Vagina (tissue), 2 donors: ENCODE results near the gene TECTB. TPM values are rescaled to one million over a fixed set of nuclear protein-coding genes. Genes with fewer than 3 reads are reported as not detected.
"Not testable (repeated sequence)": the region's sequence is repeated elsewhere in the genome, so short reads cannot be mapped to it uniquely, and the experiment has no call there.

Source experiments
- DNase-seq, 2 donors: peaks; one replicate each; pipeline ENCODE4 v3.0.0-alpha.2; 2017; ENCODE audit errors: extremely low spot score in 2 of 2
- H3K27ac ChIP-seq: fragments of 200-600 bp; sonication (generic); one replicate; pipeline ENCODE4 v1.5.1; 2019
- H3K27me3 ChIP-seq: fragments of 200-600 bp; sonication (generic); one replicate; pipeline ENCODE4 v1.5.1; 2019
- H3K36me3 ChIP-seq, 2 donors: fragments of 200-600 bp; sonication (generic); one replicate each; pipeline ENCODE4 v1.5.1; 2017 to 2019
- H3K4me1 ChIP-seq: fragments of 200-600 bp; sonication (generic); one replicate; pipeline ENCODE4 v1.5.1; 2019
- H3K4me3 ChIP-seq, 2 donors: fragments of 200-600 bp; sonication (generic); 1 replicate in 1 of 2; 2 replicates in 1 of 2; pipeline ENCODE4 v1.5.1; 2016 to 2019
- H3K9me3 ChIP-seq: fragments of 200-600 bp; sonication (generic); one replicate; pipeline ENCODE4 v1.5.1; 2019
- POLR2A ChIP-seq, 2 donors: fragments of 450-650 bp; IDR thresholded peaks; one replicate each; pipeline ENCODE4 v1.6.1; 2017; ENCODE audit warnings: antibody characterized with exemption in 2 of 2, mild to moderate bottlenecking in 2 of 2, moderate library complexity in 2 of 2
- POLR2AphosphoS5 ChIP-seq, 2 donors: sonication (generic); formaldehyde crosslinking; IDR thresholded peaks; one replicate each; pipeline ENCODE4 v1.9.0; 2017; ENCODE audit warnings: antibody characterized with exemption in 2 of 2, mild to moderate bottlenecking in 2 of 2, low read depth in 1 of 2; ENCODE audit not compliant: insufficient read depth in 1 of 2
- intact Hi-C: fragments of 100-400 bp; cut with DNase I; formaldehyde crosslinking; loops from one replicate; pipeline ENCODE4 v1.15.1; 2023
- total RNA-seq: library from RNA; depleted of rRNA; stranded (reverse); fragments of >200 nt; gene quantifications from one replicate; pipeline ENCODE4 v1.2.3, GENCODE V29; 2016
- TF ChIP-seq, protein P1 (sequence below), 3 experiments: fragments of 450-650 bp in 2 of 3; fragments of 200-600 bp in 1 of 3; sonication (generic) in 1 of 3; IDR thresholded peaks; one replicate each; pipeline ENCODE4 v1.5.1; 2017 to 2019; ENCODE audit warnings: antibody characterized with exemption in 3 of 3, mild to moderate bottlenecking in 2 of 3, moderate library complexity in 2 of 3

TECTB gene
- total RNA-seq, 1 donor from 2014 or later, result not detected

- Histone ChIP-seq H3K36me3 (no peaks in the 10 kb centered on the region), H3K4me3 (no peak overlapping the region), H3K27ac (no peak overlapping the region), H3K27me3 (no peaks in the 10 kb centered on the region), H3K4me1 (no peaks in the 10 kb centered on the region), H3K9me3 (no peaks in the 10 kb centered on the region)
- no peak for DNase-seq
- TF ChIP-seq POLR2A (IDR thresholded peaks at IDR 0.05), result no peak
- intact Hi-C loops, result no loop called here
Measured at GRCh38 chr10:112247791-112248190, 35.4 kb upstream of the TECTB start.

- Histone ChIP-seq H3K36me3 (no peaks in the 10 kb centered on the region), H3K4me3 (no peak overlapping the region), H3K9me3 (no peaks in the 10 kb centered on the region), H3K27ac (no peak overlapping the region), H3K27me3 (no peaks in the 10 kb centered on the region), H3K4me1 (no peaks in the 10 kb centered on the region)
- DNase-seq, result no peak
- intact Hi-C loops, result no loop called here
- TF ChIP-seq POLR2A (IDR thresholded peaks at IDR 0.05) (no peak), POLR2AphosphoS5 (IDR thresholded peaks at IDR 0.05; ENCODE audit: insufficient read depth in 1 of 2, low read depth in 1 of 2) (no peak)
- TF ChIP-seq, protein P1, sequence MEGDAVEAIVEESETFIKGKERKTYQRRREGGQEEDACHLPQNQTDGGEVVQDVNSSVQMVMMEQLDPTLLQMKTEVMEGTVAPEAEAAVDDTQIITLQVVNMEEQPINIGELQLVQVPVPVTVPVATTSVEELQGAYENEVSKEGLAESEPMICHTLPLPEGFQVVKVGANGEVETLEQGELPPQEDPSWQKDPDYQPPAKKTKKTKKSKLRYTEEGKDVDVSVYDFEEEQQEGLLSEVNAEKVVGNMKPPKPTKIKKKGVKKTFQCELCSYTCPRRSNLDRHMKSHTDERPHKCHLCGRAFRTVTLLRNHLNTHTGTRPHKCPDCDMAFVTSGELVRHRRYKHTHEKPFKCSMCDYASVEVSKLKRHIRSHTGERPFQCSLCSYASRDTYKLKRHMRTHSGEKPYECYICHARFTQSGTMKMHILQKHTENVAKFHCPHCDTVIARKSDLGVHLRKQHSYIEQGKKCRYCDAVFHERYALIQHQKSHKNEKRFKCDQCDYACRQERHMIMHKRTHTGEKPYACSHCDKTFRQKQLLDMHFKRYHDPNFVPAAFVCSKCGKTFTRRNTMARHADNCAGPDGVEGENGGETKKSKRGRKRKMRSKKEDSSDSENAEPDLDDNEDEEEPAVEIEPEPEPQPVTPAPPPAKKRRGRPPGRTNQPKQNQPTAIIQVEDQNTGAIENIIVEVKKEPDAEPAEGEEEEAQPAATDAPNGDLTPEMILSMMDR (IDR thresholded peaks at IDR 0.05), result no peak
Measured at GRCh38 chr10:112248584-112249295, 34.5 kb upstream of the TECTB start.

- H3K27me3 ChIP-seq, result no peaks in the 10 kb centered on the region
- H3K4me1 ChIP-seq, result no peaks in the 10 kb centered on the region
Measured at GRCh38 chr10:112249722-112250121, 33.5 kb upstream of the TECTB start.

GRCh38 chr10:112250555-112250954 is 32.6 kb upstream of the TECTB start:
- no peak overlapping the region for H3K4me3 ChIP-seq
- DNase-seq, result no peak
- TF ChIP-seq POLR2A (IDR thresholded peaks at IDR 0.05), result no peak
- no peak for TF ChIP-seq POLR2AphosphoS5 (IDR thresholded peaks at IDR 0.05; ENCODE audit: insufficient read depth in 1 of 2, low read depth in 1 of 2)
- intact Hi-C loops, result no loop called here
- H3K9me3 ChIP-seq, result no peaks in the 10 kb centered on the region
- H3K27ac ChIP-seq, result no peak overlapping the region
- no peaks in the 10 kb centered on the region for H3K27me3 ChIP-seq
- no peaks in the 10 kb centered on the region for H3K36me3 ChIP-seq
- H3K4me1 ChIP-seq, result no peaks in the 10 kb centered on the region

More at GRCh38 chr10:112249722-112250121, 33.5 kb upstream of the TECTB start:
- Histone ChIP-seq H3K4me3 (no peak overlapping the region), H3K9me3 (no peaks in the 10 kb centered on the region), H3K27ac (no peak overlapping the region), H3K36me3 (no peaks in the 10 kb centered on the region)
- intact Hi-C loops, result no loop called here
- TF ChIP-seq, protein P1 (IDR thresholded peaks at IDR 0.05), result no peak
- TF ChIP-seq POLR2AphosphoS5 (IDR thresholded peaks at IDR 0.05; ENCODE audit: insufficient read depth in 1 of 2, low read depth in 1 of 2), result no peak
- no peak for TF ChIP-seq POLR2A (IDR thresholded peaks at IDR 0.05)
- no peak for DNase-seq

GRCh38 chr10:112251238-112251637 is 32.0 kb upstream of the TECTB start:
- DNase-seq, H3K9me3 ChIP-seq, H3K27me3 ChIP-seq, H3K4me3 ChIP-seq, H3K27ac ChIP-seq, H3K36me3 ChIP-seq, intact Hi-C loops, H3K4me1 ChIP-seq: not testable (repeated sequence)

DNA sequence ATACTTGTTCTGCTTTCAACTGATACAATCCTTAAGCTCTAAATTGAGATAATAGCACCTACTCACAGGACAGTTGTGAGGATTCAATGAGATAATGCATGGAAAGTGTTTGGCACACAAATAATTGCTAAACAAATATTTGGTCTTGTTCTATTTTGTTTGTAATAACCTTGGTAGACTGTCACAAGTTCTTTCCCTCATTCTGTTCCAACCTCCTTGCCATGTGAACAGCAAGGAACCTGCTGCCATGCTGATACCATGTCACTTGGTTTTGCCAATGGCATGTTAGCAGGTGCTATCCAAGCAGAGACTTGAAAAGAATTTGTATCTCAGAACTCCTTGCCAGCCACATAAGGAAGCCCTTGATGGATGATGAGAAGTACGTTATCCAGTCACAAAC is 24.8 kb upstream of the TECTB start:
- no peaks in the 10 kb centered on the region for H3K27me3 ChIP-seq
- no peak for TF ChIP-seq POLR2A (IDR thresholded peaks at IDR 0.05)
- DNase-seq, result no peak
- intact Hi-C loops, result no loop called here
- no peak overlapping the region for H3K27ac ChIP-seq
- no peak overlapping the region for H3K4me3 ChIP-seq
- H3K4me1 ChIP-seq, result no peaks in the 10 kb centered on the region
- H3K9me3 ChIP-seq, result no peaks in the 10 kb centered on the region
- H3K36me3 ChIP-seq, result no peaks in the 10 kb centered on the region

GRCh38 chr10:112259688-112260087 is 23.5 kb upstream of the TECTB start:
- TF ChIP-seq POLR2A (IDR thresholded peaks at IDR 0.05), result no peak
- TF ChIP-seq, protein P1 (IDR thresholded peaks at IDR 0.05), result no peak
- TF ChIP-seq POLR2AphosphoS5 (IDR thresholded peaks at IDR 0.05; ENCODE audit: insufficient read depth in 1 of 2, low read depth in 1 of 2), result no peak
- H3K9me3 ChIP-seq, result no peaks in the 10 kb centered on the region
- H3K36me3 ChIP-seq, result no peaks in the 10 kb centered on the region
- no peaks in the 10 kb centered on the region for H3K4me1 ChIP-seq
- H3K4me3 ChIP-seq, result no peak overlapping the region
- intact Hi-C loops, result no loop called here
- no peak for DNase-seq
- H3K27me3 ChIP-seq, result no peaks in the 10 kb centered on the region
- H3K27ac ChIP-seq, result no peak overlapping the region
